ENCODE results near the gene AGAP2.

- TF ChIP-seq POLR2AphosphoS5 (IDR thresholded peaks at IDR 0.05; ENCODE audit: low read depth, low read length) (no peak), POLR2A (IDR thresholded peaks at IDR 0.05; ENCODE audit: low read depth, low read length) (no peak)
These were observed 778 bp downstream of the AGAP2 start for GRCh38 chr12:57737467-57738460.

Measured in GM12892 (cell line).